IPS-11a (cell line): ENCODE data around the gene RDX.
"Not testable (repeated sequence)": the region's sequence is repeated elsewhere in the genome, so short reads cannot be mapped to it uniquely, and the experiment has no call there.

ENCODE experiments used
- H3K4me3 ChIP-seq: one replicate; pipeline ENCODE4 v1.5.1; 2013; ENCODE audit warnings: low read depth, low read length, control low read depth

Gene RDX

GRCh38 chr11:110207123-110207522, 89.3 kb downstream of the RDX start:
- no peak overlapping the region for H3K4me3 ChIP-seq

- no peak overlapping the region for H3K4me3 ChIP-seq
Measured at GRCh38 chr11:110200836-110201235, 95.6 kb downstream of the RDX start.

- H3K4me3 ChIP-seq, result no peak overlapping the region
Measured at GRCh38 chr11:110200241-110200640, 96.2 kb downstream of the RDX start.

GRCh38 chr11:110199184-110199981, 97.0 kb downstream of the RDX start:
- no peak overlapping the region for H3K4me3 ChIP-seq

- H3K4me3 ChIP-seq, result no peak overlapping the region
Measured at GRCh38 chr11:110198031-110198729, 98.2 kb downstream of the RDX start.

GRCh38 chr11:110196884-110197420, 99.5 kb downstream of the RDX start:
- no peak overlapping the region for H3K4me3 ChIP-seq

- H3K4me3 ChIP-seq, result no peak overlapping the region
Measured at GRCh38 chr11:110196241-110196754, 100.1 kb downstream of the RDX start.

- not testable (repeated sequence) for H3K4me3 ChIP-seq
Measured at GRCh38 chr11:110194211-110194766, 102.1 kb downstream of the RDX start.

- not testable (repeated sequence) for H3K4me3 ChIP-seq
Measured at GRCh38 chr11:110192604-110193282, 103.7 kb downstream of the RDX start.

GRCh38 chr11:110190885-110191284, 105.5 kb downstream of the RDX start:
- no peak overlapping the region for H3K4me3 ChIP-seq

GRCh38 chr11:110187731-110188130, 108.7 kb downstream of the RDX start:
- no peak overlapping the region for H3K4me3 ChIP-seq

- H3K4me3 ChIP-seq, result no peak overlapping the region
Measured at GRCh38 chr11:110186867-110187266, 109.5 kb downstream of the RDX start.

GRCh38 chr11:110186456-110186855, 110.0 kb downstream of the RDX start:
- no peak overlapping the region for H3K4me3 ChIP-seq

GRCh38 chr11:110185599-110185998, 110.8 kb downstream of the RDX start:
- H3K4me3 ChIP-seq, result no peak overlapping the region

GRCh38 chr11:110185121-110185591, 111.3 kb downstream of the RDX start:
- H3K4me3 ChIP-seq, result no peak overlapping the region

- H3K4me3 ChIP-seq, result no peak overlapping the region
Measured at GRCh38 chr11:110184456-110184855, 112.0 kb downstream of the RDX start.

- no peak overlapping the region for H3K4me3 ChIP-seq
Measured at GRCh38 chr11:110182886-110183285, 113.5 kb downstream of the RDX start.

- no peak overlapping the region for H3K4me3 ChIP-seq
Measured at GRCh38 chr11:110179064-110179463, 117.3 kb downstream of the RDX start.

GRCh38 chr11:110177086-110177456, 119.3 kb downstream of the RDX start:
- H3K4me3 ChIP-seq, result no peak overlapping the region

GRCh38 chr11:110176366-110177085, 119.9 kb downstream of the RDX start:
- no peak overlapping the region for H3K4me3 ChIP-seq
